MM.1S (cell line): ENCODE results near the gene DBF4B.

ENCODE experiments used
- DNase-seq: peaks from one replicate; pipeline ENCODE4 v3.0.0-alpha.2; 2015
- H2AFZ ChIP-seq: fragments of 300-600 bp; sonication (generic); 2 replicates; pipeline ENCODE4 v1.6.0; 2016; ENCODE audit warnings: antibody characterized with exemption, low read length
- H3F3A ChIP-seq: fragments of 300-600 bp; sonication (generic); 2 replicates; pipeline ENCODE4 v1.6.1; 2016; ENCODE audit warnings: mild to moderate bottlenecking, antibody characterized with exemption, low read length, moderate library complexity, mixed read lengths; ENCODE audit not compliant: insufficient read depth
- H3K27ac ChIP-seq: fragments of 300-600 bp; sonication (generic); 2 replicates; pipeline ENCODE4 v1.5.1; 2016; ENCODE audit warnings: mild to moderate bottlenecking, low read length
- H3K27me3 ChIP-seq: fragments of 300-600 bp; sonication (generic); replicated peaks from 2 replicates; pipeline ENCODE4 v1.6.0; 2016; ENCODE audit warnings: low read length; ENCODE audit not compliant: insufficient read depth
- H3K36me3 ChIP-seq: fragments of 300-600 bp; sonication (generic); replicated peaks from 2 replicates; pipeline ENCODE4 v1.6.1; 2016; ENCODE audit warnings: mild to moderate bottlenecking, low read length, mixed read lengths; ENCODE audit not compliant: insufficient read depth
- H3K4me1 ChIP-seq: fragments of 300-600 bp; sonication (generic); 2 replicates; pipeline ENCODE4 v1.6.1; 2016; ENCODE audit warnings: low read length, mixed read lengths
- H3K4me2 ChIP-seq: fragments of 300-600 bp; sonication (generic); 2 replicates; pipeline ENCODE4 v1.6.0; 2016; ENCODE audit warnings: low read depth, low read length
- H3K4me3 ChIP-seq: fragments of 300-600 bp; sonication (generic); 2 replicates; pipeline ENCODE4 v1.5.1; 2016; ENCODE audit warnings: low read length, mixed read lengths
- H3K79me2 ChIP-seq: fragments of 300-600 bp; sonication (generic); 2 replicates; pipeline ENCODE4 v1.6.1; 2016; ENCODE audit warnings: mixed run types, low read length, mixed read lengths
- H3K9ac ChIP-seq: fragments of 300-600 bp; sonication (generic); 2 replicates; pipeline ENCODE4 v1.6.1; 2016; ENCODE audit warnings: low read length, mixed read lengths
- H3K9me2 ChIP-seq: fragments of 300-600 bp; sonication (generic); replicated peaks from 2 replicates; pipeline ENCODE4 v1.6.1; 2016; ENCODE audit warnings: mild to moderate bottlenecking, low read length, mixed read lengths; ENCODE audit not compliant: insufficient read depth
- H3K9me3 ChIP-seq: fragments of 300-600 bp; sonication (generic); replicated peaks from 2 replicates; pipeline ENCODE4 v1.6.1; 2016; ENCODE audit warnings: mild to moderate bottlenecking, low read length, mixed read lengths; ENCODE audit not compliant: insufficient read depth
- H4K20me1 ChIP-seq: fragments of 300-600 bp; sonication (generic); 2 replicates; pipeline ENCODE4 v1.6.1; 2016; ENCODE audit warnings: mild to moderate bottlenecking, low read length, moderate library complexity, mixed read lengths; ENCODE audit not compliant: insufficient read depth
- EZH2 ChIP-seq: fragments of 300-600 bp; sonication (generic); optimal IDR thresholded peaks from 2 replicates; pipeline ENCODE3; 2017; ENCODE audit warnings: low read depth, mild to moderate bottlenecking, antibody characterized with exemption, low read length, mixed read lengths
- EZH2phosphoT487 ChIP-seq: fragments of 300-600 bp; sonication (generic); IDR thresholded peaks from 2 replicates; pipeline ENCODE4 v1.6.1; 2018; ENCODE audit warnings: antibody characterized with exemption, low read length
- TF ChIP-seq, protein P1 (sequence below): fragments of 300-600 bp; sonication (generic); IDR thresholded peaks from 2 replicates; pipeline ENCODE4 v1.5.1; 2016; ENCODE audit warnings: antibody characterized with exemption, low read length, mixed read lengths

Gene DBF4B

DNA sequence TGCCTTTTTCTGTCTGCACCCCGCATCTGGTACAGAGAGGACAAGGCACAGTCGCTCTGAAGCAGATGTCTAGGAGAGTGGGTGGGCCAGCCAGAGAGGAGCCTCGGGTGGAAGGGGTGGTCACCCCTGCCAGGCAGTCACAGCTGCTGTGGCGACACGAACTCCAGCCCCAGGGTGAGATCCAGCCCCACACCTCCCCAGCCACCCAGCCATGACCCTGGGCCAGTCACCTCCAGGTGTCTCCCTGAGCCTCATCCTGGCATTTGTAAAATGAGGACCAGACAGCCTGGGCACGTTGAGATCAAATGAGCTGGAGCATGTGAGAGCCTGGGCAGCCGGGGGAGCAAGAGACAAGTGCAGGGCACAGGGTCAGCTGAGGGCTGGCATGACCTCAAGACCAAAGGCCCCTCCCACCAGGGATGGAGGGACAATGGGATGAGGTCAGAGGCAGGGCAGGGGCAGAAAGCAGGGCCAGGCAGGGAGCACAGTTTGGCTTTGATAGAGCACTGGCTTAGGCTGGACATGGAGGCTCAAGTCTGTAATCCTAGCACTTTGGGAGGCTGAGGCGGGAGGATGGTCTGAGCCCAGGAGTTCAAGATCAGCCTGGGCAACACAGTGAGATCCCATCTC is 58.1 kb downstream of the DBF4B start:
- no peak for DNase-seq
- Histone ChIP-seq H3K79me2 (no peaks in the 10 kb centered on the region), H3K4me3 (no peak overlapping the region), H4K20me1 (no peaks in the 10 kb centered on the region), H3K4me2 (no peak overlapping the region), H3K27ac (no peak overlapping the region), H3K9me3 (no peaks in the 10 kb centered on the region), H3K9ac (no peak overlapping the region), H3K4me1 (no peaks in the 10 kb centered on the region), H3K36me3 (no peaks in the 10 kb centered on the region), H2AFZ (no peak overlapping the region), H3K27me3 (peaks cover 8% of the 10 kb centered on the region; the same call in 1 of the 2 replicates), H3F3A (no peaks in the 10 kb centered on the region), H3K9me2 (no peaks in the 10 kb centered on the region)
- TF ChIP-seq EZH2 (no peak), EZH2phosphoT487 (no peak)
- TF ChIP-seq, protein P1, sequence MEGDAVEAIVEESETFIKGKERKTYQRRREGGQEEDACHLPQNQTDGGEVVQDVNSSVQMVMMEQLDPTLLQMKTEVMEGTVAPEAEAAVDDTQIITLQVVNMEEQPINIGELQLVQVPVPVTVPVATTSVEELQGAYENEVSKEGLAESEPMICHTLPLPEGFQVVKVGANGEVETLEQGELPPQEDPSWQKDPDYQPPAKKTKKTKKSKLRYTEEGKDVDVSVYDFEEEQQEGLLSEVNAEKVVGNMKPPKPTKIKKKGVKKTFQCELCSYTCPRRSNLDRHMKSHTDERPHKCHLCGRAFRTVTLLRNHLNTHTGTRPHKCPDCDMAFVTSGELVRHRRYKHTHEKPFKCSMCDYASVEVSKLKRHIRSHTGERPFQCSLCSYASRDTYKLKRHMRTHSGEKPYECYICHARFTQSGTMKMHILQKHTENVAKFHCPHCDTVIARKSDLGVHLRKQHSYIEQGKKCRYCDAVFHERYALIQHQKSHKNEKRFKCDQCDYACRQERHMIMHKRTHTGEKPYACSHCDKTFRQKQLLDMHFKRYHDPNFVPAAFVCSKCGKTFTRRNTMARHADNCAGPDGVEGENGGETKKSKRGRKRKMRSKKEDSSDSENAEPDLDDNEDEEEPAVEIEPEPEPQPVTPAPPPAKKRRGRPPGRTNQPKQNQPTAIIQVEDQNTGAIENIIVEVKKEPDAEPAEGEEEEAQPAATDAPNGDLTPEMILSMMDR: no peak

DNA sequence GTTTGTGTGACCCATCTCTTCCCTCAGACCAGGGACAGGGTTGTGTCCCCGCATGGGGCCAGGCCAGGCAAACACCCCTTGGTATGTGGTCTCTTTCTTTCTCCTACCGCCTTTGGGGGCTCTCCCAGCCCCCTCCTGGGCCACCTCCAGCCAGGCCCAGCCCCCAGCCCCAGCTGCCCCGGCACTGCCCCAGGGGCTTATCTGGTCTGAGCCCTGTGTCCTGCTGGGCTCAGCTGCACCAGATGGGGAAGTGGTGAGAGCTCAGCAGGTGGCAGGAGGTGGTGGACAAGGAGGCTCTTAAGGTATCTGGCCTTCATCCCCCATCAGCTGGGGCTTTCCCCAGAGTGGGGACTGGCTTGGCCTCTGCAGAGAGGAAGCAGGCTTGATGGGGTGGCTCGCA is 59.0 kb downstream of the DBF4B start:
- peak; percentile 19 for DNase-seq
- Histone ChIP-seq H3K9me2 (no peaks in the 10 kb centered on the region), H3K27me3 (0 out of 2 replicates have a peak, but pooled peaks cover 6% of the 10 kb centered on the region), H3K4me2 (no peak overlapping the region), H3K79me2 (no peaks in the 10 kb centered on the region), H3K36me3 (no peaks in the 10 kb centered on the region), H4K20me1 (no peaks in the 10 kb centered on the region), H2AFZ (no peak overlapping the region), H3K4me1 (no peaks in the 10 kb centered on the region), H3K9me3 (no peaks in the 10 kb centered on the region), H3F3A (no peaks in the 10 kb centered on the region), H3K27ac (no peak overlapping the region), H3K9ac (no peak overlapping the region), H3K4me3 (no peak overlapping the region)
- no peak for TF ChIP-seq EZH2phosphoT487
- TF ChIP-seq EZH2: no peak
- TF ChIP-seq, protein P1: no peak

DNA sequence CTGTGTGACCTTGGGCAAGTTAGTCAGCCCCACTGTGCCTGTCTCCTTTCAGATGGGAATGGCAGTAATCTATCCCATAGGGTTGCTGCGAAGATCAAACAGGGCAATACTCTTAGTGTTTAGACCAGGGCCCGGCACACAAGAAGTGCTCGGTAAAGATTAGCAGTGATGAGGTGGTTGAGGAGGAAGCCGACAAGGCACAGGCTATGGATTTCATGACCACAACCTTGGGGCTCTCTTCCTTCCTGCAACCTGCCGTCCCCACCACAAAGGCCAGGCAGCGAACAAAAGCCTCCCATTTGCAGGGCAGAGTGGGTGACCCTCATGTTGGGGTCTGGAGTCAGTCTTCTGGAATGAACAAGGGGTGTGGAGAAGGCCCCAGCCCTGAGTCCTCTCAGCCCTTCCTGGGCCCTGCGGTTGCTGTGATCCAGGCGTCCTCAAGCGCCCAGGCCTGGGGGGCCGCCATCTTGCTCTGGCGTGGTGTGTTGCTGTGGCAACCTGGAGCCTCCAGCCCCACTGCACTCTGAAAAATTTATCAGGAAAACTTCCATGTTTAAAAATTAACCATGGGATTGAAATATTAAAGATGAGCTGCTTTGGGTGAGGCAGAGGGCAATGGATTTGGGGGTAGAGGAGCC is 60.2 kb downstream of the DBF4B start:
- H3K4me2 ChIP-seq: no peak overlapping the region
- H3K27ac ChIP-seq: no peak overlapping the region
- no peak for DNase-seq
- no peaks in the 10 kb centered on the region for H3K4me1 ChIP-seq
- H4K20me1 ChIP-seq: no peaks in the 10 kb centered on the region
- no peak for TF ChIP-seq EZH2phosphoT487
- TF ChIP-seq, protein P1: no peak
- TF ChIP-seq EZH2: no peak
- no peak overlapping the region for H2AFZ ChIP-seq
- no peaks in the 10 kb centered on the region for H3K36me3 ChIP-seq
- H3K9me2 ChIP-seq: no peaks in the 10 kb centered on the region
- H3K79me2 ChIP-seq: no peaks in the 10 kb centered on the region
- H3F3A ChIP-seq: no peaks in the 10 kb centered on the region
- H3K9ac ChIP-seq: no peak overlapping the region
- H3K27me3 ChIP-seq: 0 out of 2 replicates have a peak, but pooled peaks cover 6% of the 10 kb centered on the region
- no peaks in the 10 kb centered on the region for H3K9me3 ChIP-seq
- no peak overlapping the region for H3K4me3 ChIP-seq
